Activated CD8-positive, alpha-beta memory T cell treated with anti-CD3 and anti-CD28 coated beads, Interleukin-2, amount 50 U/mL, for 24 hours (primary cell): ENCODE results near the gene MORC1.
"Not testable (repeated sequence)": the region's sequence is repeated elsewhere in the genome, so short reads cannot be mapped to it uniquely, and the experiment has no call there.

Experiments
- DNase-seq: peaks from one replicate; pipeline ENCODE4 v3.0.0-alpha.2; 2020; ENCODE audit errors: extremely low read depth

The MORC1 gene, protein sequence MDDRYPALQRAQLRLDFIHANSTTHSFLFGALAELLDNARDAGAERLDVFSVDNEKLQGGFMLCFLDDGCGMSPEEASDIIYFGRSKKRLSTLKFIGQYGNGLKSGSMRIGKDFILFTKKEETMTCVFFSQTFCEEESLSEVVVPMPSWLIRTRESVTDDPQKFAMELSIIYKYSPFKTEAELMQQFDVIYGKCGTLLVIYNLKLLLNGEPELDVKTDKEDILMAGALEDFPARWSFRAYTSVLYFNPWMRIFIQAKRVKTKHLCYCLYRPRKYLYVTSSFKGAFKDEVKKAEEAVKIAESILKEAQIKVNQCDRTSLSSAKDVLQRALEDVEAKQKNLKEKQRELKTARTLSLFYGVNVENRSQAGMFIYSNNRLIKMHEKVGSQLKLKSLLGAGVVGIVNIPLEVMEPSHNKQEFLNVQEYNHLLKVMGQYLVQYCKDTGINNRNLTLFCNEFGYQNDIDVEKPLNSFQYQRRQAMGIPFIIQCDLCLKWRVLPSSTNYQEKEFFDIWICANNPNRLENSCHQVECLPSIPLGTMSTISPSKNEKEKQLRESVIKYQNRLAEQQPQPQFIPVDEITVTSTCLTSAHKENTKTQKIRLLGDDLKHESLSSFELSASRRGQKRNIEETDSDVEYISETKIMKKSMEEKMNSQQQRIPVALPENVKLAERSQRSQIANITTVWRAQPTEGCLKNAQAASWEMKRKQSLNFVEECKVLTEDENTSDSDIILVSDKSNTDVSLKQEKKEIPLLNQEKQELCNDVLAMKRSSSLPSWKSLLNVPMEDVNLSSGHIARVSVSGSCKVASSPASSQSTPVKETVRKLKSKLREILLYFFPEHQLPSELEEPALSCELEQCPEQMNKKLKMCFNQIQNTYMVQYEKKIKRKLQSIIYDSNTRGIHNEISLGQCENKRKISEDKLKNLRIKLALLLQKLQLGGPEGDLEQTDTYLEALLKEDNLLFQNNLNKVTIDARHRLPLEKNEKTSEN

GRCh38 chr3:109117939-109118338, at the start of gene MORC1:
MORC1 (minus strand) TSS chr3:109118134; CDS start chr3:109118059, 75 bp downstream.
- DNase-seq = no peak

- DNase-seq = no peak
These were observed 48.0 kb upstream of the MORC1 start for GRCh38 chr3:109165905-109166304.

DNA sequence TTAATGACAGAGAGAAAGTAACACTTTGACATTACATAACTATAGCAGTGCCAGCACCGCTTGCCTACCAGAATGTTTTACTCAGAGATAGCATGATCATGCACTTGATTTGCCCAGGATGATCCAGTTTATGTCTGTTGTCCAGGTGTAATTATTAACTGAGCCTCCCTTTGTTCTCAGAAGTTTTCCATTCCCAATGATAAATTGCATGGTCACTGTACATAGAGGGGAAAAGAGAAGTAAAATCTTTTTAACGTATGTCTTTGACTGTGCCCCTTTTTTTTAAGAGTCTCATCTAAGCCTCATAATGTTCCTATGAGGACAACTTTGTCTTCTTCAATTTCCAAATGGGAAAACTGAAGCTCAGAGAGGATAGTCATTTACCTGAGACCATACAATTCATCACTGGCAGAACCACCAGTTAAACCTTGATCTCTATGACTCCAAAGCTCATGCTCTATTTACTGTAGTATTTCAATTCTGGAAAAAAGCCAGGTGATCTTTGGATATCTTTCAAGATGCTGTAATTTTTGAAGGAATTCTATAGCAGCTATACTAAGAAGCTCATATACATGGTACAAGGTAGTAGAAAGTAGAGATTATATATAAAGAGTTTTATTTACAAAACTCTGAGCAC, 43.7 kb upstream of the MORC1 start:
- no peak for DNase-seq

- DNase-seq = no peak
These were observed 37.9 kb upstream of the MORC1 start for GRCh38 chr3:109155828-109156227.

DNA sequence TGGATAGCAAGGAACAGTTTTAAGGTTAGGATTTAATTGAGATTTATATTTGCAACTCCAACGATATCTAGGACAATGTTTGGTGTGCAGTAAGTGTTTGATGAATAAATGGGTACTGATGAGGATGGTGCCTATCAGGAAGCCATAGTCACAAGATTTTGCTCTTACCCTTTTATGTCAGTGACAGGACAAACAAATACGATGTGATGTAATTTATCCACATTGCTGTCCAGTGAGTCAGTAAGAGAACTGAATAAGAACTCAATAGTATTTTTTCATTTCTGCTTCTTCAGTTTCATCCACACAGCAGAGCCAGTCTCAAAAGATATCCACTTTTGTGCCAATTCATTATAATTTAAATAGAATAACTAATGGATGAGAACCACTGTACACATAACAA, 37.0 kb upstream of the MORC1 start:
- DNase-seq = no peak

DNA sequence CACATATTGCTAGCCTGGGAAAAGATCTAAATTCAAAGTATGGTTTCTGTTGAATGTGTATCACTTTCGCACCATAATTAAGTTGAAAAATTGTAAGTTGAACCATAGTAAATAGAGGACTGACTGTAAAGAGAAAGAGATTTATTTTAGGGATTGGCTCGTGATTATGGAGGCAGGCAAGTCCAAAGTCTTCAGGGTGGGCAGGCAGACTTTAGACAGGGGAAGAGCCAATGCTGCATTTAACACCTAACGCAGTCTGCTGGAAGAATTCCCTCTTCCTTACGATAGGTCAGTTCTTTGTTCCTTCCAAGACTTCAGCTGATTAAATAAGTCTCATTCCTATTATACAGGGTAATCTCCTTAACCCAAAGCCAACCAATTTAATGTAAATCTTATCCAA, 34.4 kb upstream of the MORC1 start:
- DNase-seq = no peak

GRCh38 chr3:109149078-109149477, 31.1 kb upstream of the MORC1 start:
- DNase-seq = no peak

DNA sequence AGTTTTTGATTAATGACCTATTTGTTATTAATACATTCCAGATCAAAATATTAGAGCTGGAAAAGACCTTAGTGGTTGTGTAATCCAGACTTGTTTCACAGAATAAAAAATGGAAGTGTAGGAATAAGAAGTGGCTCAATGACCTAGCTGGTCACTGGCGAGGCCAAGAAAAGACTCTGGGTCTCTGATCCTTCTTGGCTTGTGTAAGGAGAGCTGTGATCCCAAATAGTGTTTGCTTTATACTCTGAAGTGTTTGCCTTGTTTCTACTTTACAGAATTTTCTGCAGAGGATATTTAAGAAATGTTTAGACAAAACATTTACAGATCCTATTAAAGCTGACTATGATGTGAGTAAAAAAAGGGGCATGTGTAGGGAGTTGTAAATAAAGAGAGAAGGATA, 25.7 kb upstream of the MORC1 start:
- DNase-seq = no peak

DNA sequence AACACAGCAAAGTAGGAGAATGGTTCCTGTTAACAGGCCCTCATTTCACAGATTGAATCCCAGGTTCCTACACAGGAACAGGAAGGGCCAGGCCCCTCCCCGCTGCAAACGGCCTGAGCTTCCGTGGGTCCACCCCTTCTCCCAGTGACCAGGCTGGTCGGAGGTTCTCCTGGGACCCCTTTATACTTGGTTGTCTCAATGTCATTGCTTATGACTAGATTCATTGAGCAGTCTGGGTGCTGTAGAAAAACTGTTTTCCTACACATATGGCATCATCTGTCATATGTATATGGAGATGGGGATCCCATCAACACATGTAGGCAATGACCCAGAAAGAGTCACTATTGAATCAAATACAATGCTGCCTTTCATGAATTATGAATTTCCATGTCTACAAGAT, 22.4 kb upstream of the MORC1 start:
- DNase-seq = no peak

DNA sequence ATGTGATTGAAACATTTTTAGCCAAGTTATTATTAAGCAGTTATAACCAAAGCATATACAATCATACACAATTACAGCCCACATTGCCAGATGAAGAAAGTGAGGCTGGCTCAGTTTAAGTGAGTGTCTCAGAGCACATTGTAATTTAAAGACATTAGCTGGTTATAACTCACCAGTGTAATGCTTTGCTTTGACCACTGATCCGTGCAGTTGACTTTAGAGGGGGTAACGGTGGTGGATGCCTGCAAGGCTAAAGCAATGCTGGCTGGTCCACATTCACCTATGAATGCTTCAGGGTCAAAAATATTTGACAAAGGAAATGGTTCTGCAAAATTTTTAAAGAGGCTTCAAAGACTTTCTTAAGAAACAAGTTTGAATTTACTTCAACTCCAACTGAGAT, 19.8 kb upstream of the MORC1 start:
- no peak for DNase-seq

DNA sequence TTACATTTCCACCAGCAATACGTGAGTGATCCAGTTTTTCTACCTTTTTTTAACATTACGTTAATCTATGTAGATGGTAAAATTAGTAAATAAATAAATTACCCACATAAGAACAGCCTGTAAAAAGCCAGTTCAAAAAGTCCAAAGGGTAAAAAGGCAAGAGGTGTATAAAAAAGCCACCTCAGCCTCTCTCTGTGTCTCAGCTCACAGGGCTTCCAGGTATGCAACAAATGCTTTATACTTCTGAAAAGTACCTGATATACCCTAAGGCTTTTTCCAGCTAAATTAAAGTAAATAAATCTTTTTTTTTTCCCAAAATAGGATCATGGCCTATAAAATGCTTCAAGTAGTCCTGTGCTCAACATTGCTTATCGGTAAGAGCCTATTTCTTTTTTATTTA, 18.6 kb upstream of the MORC1 start, which contains the start of gene C3orf85:
Gene C3orf85 (plus strand): TSS at position 197 of the 400 bp plus-strand sequence. CDS start 129 bp downstream, at position 326.
- DNase-seq = no peak

- DNase-seq = not testable (repeated sequence)
These were observed 15.5 kb upstream of the MORC1 start for GRCh38 chr3:109133474-109133816.

GRCh38 chr3:109132801-109133473, 15.0 kb upstream of the MORC1 start:
- DNase-seq = no peak

GRCh38 chr3:109131276-109131675, 13.3 kb upstream of the MORC1 start:
- no peak for DNase-seq

- DNase-seq = no peak
These were observed 9.6 kb upstream of the MORC1 start for GRCh38 chr3:109127553-109127952.

DNA sequence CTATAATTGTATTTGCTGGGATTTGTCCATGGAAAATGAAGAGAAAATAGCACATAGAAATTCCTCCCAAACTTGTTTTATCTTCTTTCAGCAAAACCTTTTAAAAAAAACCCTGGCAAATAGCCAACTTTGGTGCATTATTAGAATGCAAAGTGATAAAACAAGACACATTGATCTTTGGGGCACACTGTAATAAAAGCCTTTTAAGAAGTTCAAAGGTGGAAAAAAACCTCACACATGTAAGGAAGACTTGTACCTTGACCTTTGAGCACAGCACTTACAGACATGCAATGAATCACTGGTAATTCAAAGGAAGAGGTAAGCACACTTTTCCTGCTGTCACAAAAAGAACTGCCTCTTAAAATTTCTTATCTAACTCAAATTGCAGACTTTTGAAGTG, 8.0 kb upstream of the MORC1 start:
- no peak for DNase-seq

GRCh38 chr3:109122690-109123089, 4.8 kb upstream of the MORC1 start:
- no peak for DNase-seq

DNA sequence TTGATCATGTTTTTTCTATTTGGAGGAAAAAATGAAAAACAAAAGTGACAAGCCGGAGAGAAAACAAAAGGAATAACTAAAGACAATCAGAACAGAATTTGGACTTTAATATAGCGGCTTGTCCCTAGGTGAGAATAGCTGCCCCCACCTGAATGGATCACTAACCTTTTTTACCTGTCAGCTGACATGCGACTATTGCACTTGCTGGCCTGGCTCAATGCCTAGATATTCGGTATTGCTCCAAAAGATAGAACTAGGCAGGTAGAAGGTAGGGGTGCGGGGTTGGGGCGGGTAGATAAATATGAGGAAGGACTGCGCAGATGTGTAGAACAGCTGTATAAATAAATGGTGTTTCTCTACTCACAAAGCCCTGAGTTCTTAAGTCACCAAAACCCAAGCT, 650 bp upstream of the MORC1 start:
- DNase-seq = no peak

DNA sequence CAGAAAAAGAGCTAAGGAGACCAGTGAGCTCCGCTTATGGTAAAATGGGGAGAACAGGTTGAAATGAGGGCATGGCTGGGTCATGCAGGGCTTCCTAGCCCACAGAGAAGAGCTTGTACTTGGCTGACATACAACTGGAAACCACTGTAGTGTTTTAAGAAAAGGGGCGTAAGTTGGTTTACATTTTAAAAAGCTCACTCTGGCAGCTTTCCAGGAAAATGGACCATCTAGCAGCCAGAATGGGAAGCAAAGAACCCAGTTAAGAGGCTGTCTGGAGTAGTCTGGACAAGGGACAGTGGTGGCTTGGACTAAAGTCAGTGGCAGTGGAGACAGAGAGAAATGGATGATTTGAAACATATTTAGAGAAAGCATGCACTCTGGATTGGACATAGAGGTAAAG, 1.9 kb downstream of the MORC1 start:
- DNase-seq = no peak

GRCh38 chr3:109115451-109115850, 2.5 kb downstream of the MORC1 start:
- DNase-seq = no peak

DNA sequence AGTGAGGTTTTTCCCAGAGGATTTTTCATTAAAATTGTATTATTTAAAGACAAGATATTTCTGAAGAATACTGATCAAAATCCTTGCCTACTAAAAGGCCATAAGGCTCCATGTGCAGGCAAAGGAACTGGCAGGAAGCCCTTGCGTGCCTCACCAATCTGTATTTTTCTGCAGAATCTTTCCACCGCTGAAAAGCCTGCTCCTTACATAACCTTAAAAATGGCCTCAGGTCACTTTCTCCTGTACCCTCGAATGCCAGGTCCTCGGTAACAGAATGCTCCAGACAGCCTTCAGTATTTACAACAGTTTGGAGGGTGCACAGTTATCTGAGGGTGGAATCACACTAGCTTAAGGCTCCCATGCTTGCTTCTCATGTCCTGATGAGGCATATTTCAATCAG, 3.2 kb downstream of the MORC1 start:
- DNase-seq = no peak
